Measurements from ENCODE around the gene TRERF1.

TRERF1 gene

DNA sequence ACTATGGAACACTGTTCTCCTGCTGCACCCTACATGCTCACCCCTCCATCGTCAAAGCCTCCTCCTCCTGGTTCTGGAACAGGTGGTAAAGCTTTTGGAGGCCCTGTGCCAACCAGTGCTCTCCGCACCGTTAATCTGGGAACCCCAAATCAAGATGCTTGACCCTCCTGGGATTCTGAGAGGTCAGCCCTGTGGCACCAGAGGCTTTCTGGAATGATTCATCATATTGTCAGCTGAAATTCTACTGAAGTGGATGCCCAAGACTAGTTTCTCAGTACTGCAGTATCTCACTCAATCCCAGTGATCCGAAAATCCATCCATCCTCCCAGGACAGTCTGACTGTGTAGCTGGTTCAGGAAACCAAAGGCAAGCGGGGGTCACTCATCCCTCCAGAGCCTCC is 92.7 kb downstream of the TRERF1 start:
- no peak overlapping the region for H3K27ac ChIP-seq (ENCODE audit: low read depth in 2 of 2, low read length in 2 of 2)
- no peak overlapping the region for H3K4me3 ChIP-seq (ENCODE audit: low read length in 2 of 2)
- H3K9me3 ChIP-seq (ENCODE audit: control insufficient read depth in 2 of 2, low read length in 2 of 2), result no peaks in the 10 kb centered on the region
- H3K27me3 ChIP-seq (ENCODE audit: control insufficient read depth in 2 of 2, insufficient read depth in 2 of 2, low read length in 2 of 2), result no peaks in the 10 kb centered on the region
- H3K9ac ChIP-seq (ENCODE audit: low read depth in 1 of 2, low read length in 2 of 2), result no peak overlapping the region
- H3K4me1 ChIP-seq (ENCODE audit: control insufficient read depth in 2 of 2, insufficient read depth in 2 of 2, low read length in 2 of 2), result no peaks in the 10 kb centered on the region
- H3K36me3 ChIP-seq (ENCODE audit: control insufficient read depth in 2 of 2, insufficient read depth in 2 of 2, low read length in 2 of 2), result peaks cover 0 to 2% of the 10 kb centered on the region in 2 donors

DNA sequence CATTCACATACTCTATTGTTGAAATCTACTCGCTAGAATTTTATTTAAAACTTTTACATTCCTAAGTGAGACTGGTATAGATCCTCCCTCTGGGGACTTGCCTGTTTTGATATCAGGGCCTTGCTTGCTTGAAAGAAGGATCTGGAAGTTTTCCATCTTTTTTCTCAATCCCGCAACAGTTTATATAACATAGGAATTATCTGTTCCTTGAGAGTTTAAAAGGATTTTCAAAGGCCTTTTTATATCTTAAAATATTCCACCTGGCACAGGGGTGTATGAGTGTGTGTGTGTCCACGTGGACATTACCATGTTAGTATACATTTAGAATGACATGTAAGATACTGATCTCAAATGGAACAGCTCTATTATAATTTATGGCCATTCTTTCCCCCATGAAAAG is 96.3 kb downstream of the TRERF1 start:
- Histone ChIP-seq H3K4me1 (ENCODE audit: control insufficient read depth in 2 of 2, insufficient read depth in 2 of 2, low read length in 2 of 2) (no peaks in the 10 kb centered on the region), H3K9me3 (ENCODE audit: control insufficient read depth in 2 of 2, low read length in 2 of 2) (no peaks in the 10 kb centered on the region), H3K27me3 (ENCODE audit: control insufficient read depth in 2 of 2, insufficient read depth in 2 of 2, low read length in 2 of 2) (no peaks in the 10 kb centered on the region), H3K9ac (ENCODE audit: low read depth in 1 of 2, low read length in 2 of 2) (no peak overlapping the region), H3K27ac (ENCODE audit: low read depth in 2 of 2, low read length in 2 of 2) (no peak overlapping the region), H3K36me3 (ENCODE audit: control insufficient read depth in 2 of 2, insufficient read depth in 2 of 2, low read length in 2 of 2) (no peaks in the 10 kb centered on the region), H3K4me3 (ENCODE audit: low read length in 2 of 2) (no peak overlapping the region)

DNA sequence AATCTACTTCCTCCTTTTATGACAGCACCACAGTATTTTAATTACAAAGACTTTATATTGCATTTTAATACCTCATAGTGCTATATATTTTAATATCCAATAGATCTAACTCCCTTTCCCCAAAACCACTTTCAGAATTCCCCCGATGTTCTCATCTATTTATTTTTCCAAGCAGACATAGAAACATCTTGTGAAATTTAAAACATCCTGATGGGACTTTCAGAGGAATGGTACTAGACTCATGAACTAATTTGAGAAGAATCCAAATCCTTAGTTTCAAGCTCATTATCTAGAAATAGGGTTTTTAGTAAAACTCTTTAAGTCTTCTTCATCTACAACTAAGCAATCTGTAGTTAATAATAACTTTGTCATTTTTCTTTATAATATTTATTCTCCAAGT is 97.0 kb downstream of the TRERF1 start:
- H3K36me3 ChIP-seq (ENCODE audit: control insufficient read depth in 2 of 2, insufficient read depth in 2 of 2, low read length in 2 of 2), result no peaks in the 10 kb centered on the region
- H3K4me1 ChIP-seq (ENCODE audit: control insufficient read depth in 2 of 2, insufficient read depth in 2 of 2, low read length in 2 of 2), result no peaks in the 10 kb centered on the region
- no peaks in the 10 kb centered on the region for H3K27me3 ChIP-seq (ENCODE audit: control insufficient read depth in 2 of 2, insufficient read depth in 2 of 2, low read length in 2 of 2)
- H3K4me3 ChIP-seq (ENCODE audit: low read length in 2 of 2), result no peak overlapping the region
- H3K9ac ChIP-seq (ENCODE audit: low read depth in 1 of 2, low read length in 2 of 2), result no peak overlapping the region
- no peak overlapping the region for H3K27ac ChIP-seq (ENCODE audit: low read depth in 2 of 2, low read length in 2 of 2)
- no peaks in the 10 kb centered on the region for H3K9me3 ChIP-seq (ENCODE audit: control insufficient read depth in 2 of 2, low read length in 2 of 2)

DNA sequence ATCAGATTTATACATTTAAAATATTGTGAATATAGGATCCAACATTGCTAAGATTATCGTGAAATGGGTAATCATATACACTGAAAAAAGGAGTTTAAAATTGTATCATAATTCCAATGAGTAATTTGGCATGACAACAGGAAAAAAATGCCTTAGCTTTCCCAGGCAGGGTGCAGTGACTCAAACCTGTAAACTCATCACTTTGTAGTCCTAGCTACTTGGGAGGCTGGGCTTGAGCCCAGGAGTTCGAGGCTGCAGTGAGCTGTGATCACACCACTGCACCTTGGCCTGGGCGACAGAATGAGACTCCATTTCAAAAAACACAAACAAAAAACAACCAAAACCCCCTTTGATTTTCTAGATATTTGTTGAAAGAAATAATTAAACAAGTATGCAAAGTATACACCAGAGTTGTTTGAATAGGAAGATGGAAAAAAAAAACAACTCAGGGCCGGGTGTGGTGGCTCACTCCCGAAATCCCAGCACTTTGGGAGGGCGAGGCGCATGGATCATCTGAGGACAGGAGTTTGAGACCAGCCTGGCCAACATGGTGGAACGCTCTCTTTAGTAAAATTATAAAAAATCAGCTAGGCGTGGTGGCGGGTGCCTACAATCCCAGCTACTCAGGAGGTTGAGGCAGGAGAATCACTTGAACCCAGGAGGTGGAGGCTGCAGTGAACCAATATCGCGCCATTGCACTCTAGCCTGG is 98.7 kb downstream of the TRERF1 start:
- no peak overlapping the region for H3K4me3 ChIP-seq (ENCODE audit: low read length in 2 of 2)
- no peaks in the 10 kb centered on the region for H3K4me1 ChIP-seq (ENCODE audit: control insufficient read depth in 2 of 2, insufficient read depth in 2 of 2, low read length in 2 of 2)
- no peak overlapping the region for H3K27ac ChIP-seq (ENCODE audit: low read depth in 2 of 2, low read length in 2 of 2)
- H3K27me3 ChIP-seq (ENCODE audit: control insufficient read depth in 2 of 2, insufficient read depth in 2 of 2, low read length in 2 of 2), result no peaks in the 10 kb centered on the region
- H3K9me3 ChIP-seq (ENCODE audit: control insufficient read depth in 2 of 2, low read length in 2 of 2), result no peaks in the 10 kb centered on the region
- no peaks in the 10 kb centered on the region for H3K36me3 ChIP-seq (ENCODE audit: control insufficient read depth in 2 of 2, insufficient read depth in 2 of 2, low read length in 2 of 2)
- no peak overlapping the region for H3K9ac ChIP-seq (ENCODE audit: low read depth in 1 of 2, low read length in 2 of 2)

DNA sequence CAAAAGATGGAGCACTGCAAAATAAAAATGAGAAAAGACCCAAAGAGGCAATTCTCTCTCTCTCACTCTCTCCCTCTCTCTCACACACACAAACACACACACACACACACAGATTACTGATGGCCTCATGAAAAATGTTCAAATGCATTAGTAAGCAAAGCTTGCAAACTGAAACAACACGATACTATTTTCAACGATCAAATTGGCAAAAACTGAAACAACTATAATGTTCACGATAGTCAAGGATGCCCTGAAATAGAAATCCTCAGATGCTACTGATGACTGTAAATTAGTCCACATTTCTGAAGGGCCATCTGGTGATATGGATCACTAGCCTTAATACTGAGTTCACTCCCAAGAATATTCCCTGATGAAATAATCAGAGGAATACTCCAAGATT is 100.8 kb downstream of the TRERF1 start:
- Histone ChIP-seq H3K4me3 (ENCODE audit: low read length in 2 of 2) (no peak overlapping the region), H3K36me3 (ENCODE audit: control insufficient read depth in 2 of 2, insufficient read depth in 2 of 2, low read length in 2 of 2) (no peaks in the 10 kb centered on the region), H3K9ac (ENCODE audit: low read depth in 1 of 2, low read length in 2 of 2) (no peak overlapping the region), H3K27me3 (ENCODE audit: control insufficient read depth in 2 of 2, insufficient read depth in 2 of 2, low read length in 2 of 2) (no peaks in the 10 kb centered on the region), H3K4me1 (ENCODE audit: control insufficient read depth in 2 of 2, insufficient read depth in 2 of 2, low read length in 2 of 2) (no peaks in the 10 kb centered on the region), H3K9me3 (ENCODE audit: control insufficient read depth in 2 of 2, low read length in 2 of 2) (no peaks in the 10 kb centered on the region), H3K27ac (ENCODE audit: low read depth in 2 of 2, low read length in 2 of 2) (no peak overlapping the region)

DNA sequence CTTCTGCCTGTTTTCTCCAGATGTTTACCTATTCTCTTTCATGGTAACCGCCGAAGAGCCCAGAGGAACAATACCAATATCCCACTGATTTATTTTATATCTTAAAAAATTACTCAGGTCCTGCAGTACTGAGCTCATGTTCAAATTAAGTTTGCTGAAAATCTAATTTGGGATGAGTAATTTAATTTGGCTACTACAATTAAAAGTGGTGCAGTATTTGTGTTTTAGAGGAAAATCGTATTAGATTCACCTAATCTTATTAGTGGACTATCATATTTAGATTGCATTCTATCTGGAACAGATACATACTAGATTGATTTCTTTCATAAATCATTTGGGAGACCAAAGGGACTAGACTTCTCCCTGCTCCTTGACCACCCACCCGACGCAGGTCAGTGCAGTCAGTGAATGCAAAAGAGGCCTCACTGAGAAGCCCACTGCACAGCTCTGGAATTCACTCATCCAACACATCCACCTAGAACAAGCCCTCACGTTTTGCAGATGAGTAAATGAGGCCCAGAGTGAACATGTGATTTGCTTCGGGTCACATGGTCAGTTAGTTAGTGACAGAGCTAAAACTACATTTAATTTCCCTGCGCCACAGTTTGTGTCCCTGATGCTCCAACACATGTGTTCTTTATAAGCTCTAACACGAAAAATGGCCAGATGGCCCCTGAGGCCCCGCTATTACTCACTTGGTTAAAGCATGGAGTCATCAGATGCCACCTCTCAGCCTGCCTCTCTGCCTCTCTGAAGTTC is 101.8 kb downstream of the TRERF1 start:
- H3K27ac ChIP-seq (ENCODE audit: low read depth in 2 of 2, low read length in 2 of 2), result no peak overlapping the region
- no peaks in the 10 kb centered on the region for H3K9me3 ChIP-seq (ENCODE audit: control insufficient read depth in 2 of 2, low read length in 2 of 2)
- no peaks in the 10 kb centered on the region for H3K27me3 ChIP-seq (ENCODE audit: control insufficient read depth in 2 of 2, insufficient read depth in 2 of 2, low read length in 2 of 2)

DNA sequence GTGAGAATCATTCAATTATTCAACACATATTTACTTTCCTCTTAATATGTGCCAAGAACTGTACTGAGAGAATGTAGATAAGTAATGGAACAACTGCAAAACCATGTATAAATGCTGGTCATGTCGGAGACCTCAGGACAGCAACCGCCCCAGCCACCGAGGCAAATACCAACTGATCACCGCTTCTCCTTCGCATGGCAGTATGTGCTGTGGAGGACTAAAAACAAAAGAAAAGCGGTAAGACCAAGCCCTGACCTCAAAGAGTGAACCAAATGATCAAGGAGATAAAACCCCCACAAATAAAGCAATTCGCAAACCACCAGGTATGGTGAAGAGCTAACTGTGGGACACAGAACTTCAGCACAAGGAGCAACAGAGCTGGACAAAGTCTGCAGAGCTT is 104.3 kb downstream of the TRERF1 start:
- Histone ChIP-seq H3K27ac (ENCODE audit: low read depth in 2 of 2, low read length in 2 of 2) (no peak overlapping the region), H3K9ac (ENCODE audit: low read depth in 1 of 2, low read length in 2 of 2) (no peak overlapping the region), H3K9me3 (ENCODE audit: control insufficient read depth in 2 of 2, low read length in 2 of 2) (no peaks in the 10 kb centered on the region), H3K36me3 (ENCODE audit: control insufficient read depth in 2 of 2, insufficient read depth in 2 of 2, low read length in 2 of 2) (no peaks in the 10 kb centered on the region), H3K27me3 (ENCODE audit: control insufficient read depth in 2 of 2, insufficient read depth in 2 of 2, low read length in 2 of 2) (no peaks in the 10 kb centered on the region), H3K4me3 (ENCODE audit: low read length in 2 of 2) (no peak overlapping the region), H3K4me1 (ENCODE audit: control insufficient read depth in 2 of 2, insufficient read depth in 2 of 2, low read length in 2 of 2) (no peaks in the 10 kb centered on the region)

More for the DNA sequence above, 101.8 kb downstream of the TRERF1 start:
- Histone ChIP-seq H3K36me3 (ENCODE audit: control insufficient read depth in 2 of 2, insufficient read depth in 2 of 2, low read length in 2 of 2) (no peaks in the 10 kb centered on the region), H3K4me1 (ENCODE audit: control insufficient read depth in 2 of 2, insufficient read depth in 2 of 2, low read length in 2 of 2) (no peaks in the 10 kb centered on the region), H3K9ac (ENCODE audit: low read depth in 1 of 2, low read length in 2 of 2) (no peak overlapping the region), H3K4me3 (ENCODE audit: low read length in 2 of 2) (no peak overlapping the region)

DNA sequence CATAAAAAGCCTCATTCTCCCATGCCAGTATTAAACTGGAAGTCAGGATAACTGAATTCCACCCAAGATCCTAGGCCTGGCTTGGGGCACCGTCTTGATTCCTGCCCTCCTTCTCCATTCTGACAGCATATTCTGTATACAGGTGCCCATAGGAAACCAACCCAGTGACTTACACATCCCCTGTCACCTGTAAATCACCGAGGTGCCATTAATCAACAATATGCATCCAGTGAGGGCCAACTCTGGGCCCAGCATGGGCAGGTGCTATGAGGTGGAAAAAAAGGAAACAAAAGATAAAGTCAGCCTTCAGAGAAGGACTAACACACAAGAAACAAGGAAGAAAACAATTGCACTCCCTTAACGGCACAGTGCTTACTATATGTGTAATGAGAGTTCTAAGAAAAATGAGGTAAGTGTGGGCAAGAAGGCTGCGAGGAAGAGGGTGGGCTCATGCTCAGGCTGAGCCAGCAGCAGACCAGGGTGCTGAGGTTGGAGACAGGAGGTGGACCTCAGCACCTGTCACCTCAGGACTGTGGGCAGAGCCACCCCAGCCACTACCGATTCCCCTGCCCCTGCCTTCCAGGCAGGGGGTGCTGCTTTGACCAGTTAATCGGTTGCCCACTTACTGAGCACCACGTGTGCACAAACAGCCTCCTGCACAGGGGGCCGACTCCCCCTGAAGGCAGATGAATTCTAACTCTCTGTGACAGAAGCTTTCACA is 105.9 kb downstream of the TRERF1 start:
- Histone ChIP-seq H3K4me3 (ENCODE audit: low read length in 2 of 2) (no peak overlapping the region), H3K27ac (ENCODE audit: low read depth in 2 of 2, low read length in 2 of 2) (no peak overlapping the region), H3K9ac (ENCODE audit: low read depth in 1 of 2, low read length in 2 of 2) (no peak overlapping the region), H3K4me1 (ENCODE audit: control insufficient read depth in 2 of 2, insufficient read depth in 2 of 2, low read length in 2 of 2) (no peaks in the 10 kb centered on the region), H3K27me3 (ENCODE audit: control insufficient read depth in 2 of 2, insufficient read depth in 2 of 2, low read length in 2 of 2) (no peaks in the 10 kb centered on the region), H3K36me3 (ENCODE audit: control insufficient read depth in 2 of 2, insufficient read depth in 2 of 2, low read length in 2 of 2) (no peaks in the 10 kb centered on the region), H3K9me3 (ENCODE audit: control insufficient read depth in 2 of 2, low read length in 2 of 2) (no peaks in the 10 kb centered on the region)

DNA sequence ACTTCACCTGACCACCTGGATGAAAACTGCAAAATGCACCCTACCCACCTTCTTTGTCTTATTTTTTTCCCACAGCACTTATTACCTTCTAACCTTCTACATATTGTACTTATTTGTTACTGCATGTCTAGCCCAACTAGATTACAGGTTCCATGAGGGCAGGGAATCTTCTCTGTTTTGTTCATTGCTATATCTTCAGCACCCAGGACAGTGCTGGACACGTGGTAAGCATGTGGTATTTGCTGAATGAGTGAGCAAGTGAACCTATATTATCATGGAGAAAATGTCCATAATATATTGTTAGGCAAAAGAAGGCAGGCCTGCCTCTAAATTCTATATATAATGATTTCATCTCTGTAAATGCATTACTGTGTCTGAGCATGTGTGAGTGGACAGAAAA is 107.0 kb downstream of the TRERF1 start:
- no peaks in the 10 kb centered on the region for H3K4me1 ChIP-seq (ENCODE audit: control insufficient read depth in 2 of 2, insufficient read depth in 2 of 2, low read length in 2 of 2)
- no peak overlapping the region for H3K4me3 ChIP-seq (ENCODE audit: low read length in 2 of 2)
- H3K27me3 ChIP-seq (ENCODE audit: control insufficient read depth in 2 of 2, insufficient read depth in 2 of 2, low read length in 2 of 2), result no peaks in the 10 kb centered on the region
- H3K9me3 ChIP-seq (ENCODE audit: control insufficient read depth in 2 of 2, low read length in 2 of 2), result no peaks in the 10 kb centered on the region
- no peak overlapping the region for H3K9ac ChIP-seq (ENCODE audit: low read depth in 1 of 2, low read length in 2 of 2)
- H3K36me3 ChIP-seq (ENCODE audit: control insufficient read depth in 2 of 2, insufficient read depth in 2 of 2, low read length in 2 of 2), result no peaks in the 10 kb centered on the region
- H3K27ac ChIP-seq (ENCODE audit: low read depth in 2 of 2, low read length in 2 of 2), result no peak overlapping the region
